Measurements from ENCODE around the gene SULT1A4. TPM values are rescaled to one million over a fixed set of nuclear protein-coding genes. Genes with fewer than 3 reads are reported as not detected.
"Not testable (repeated sequence)": the region's sequence is repeated elsewhere in the genome, so short reads cannot be mapped to it uniquely, and the experiment has no call there.

SULT1A4 gene
- total RNA-seq: 10 to 100 TPM; 11.1 to 15.4 (median 15.2) TPM

DNA sequence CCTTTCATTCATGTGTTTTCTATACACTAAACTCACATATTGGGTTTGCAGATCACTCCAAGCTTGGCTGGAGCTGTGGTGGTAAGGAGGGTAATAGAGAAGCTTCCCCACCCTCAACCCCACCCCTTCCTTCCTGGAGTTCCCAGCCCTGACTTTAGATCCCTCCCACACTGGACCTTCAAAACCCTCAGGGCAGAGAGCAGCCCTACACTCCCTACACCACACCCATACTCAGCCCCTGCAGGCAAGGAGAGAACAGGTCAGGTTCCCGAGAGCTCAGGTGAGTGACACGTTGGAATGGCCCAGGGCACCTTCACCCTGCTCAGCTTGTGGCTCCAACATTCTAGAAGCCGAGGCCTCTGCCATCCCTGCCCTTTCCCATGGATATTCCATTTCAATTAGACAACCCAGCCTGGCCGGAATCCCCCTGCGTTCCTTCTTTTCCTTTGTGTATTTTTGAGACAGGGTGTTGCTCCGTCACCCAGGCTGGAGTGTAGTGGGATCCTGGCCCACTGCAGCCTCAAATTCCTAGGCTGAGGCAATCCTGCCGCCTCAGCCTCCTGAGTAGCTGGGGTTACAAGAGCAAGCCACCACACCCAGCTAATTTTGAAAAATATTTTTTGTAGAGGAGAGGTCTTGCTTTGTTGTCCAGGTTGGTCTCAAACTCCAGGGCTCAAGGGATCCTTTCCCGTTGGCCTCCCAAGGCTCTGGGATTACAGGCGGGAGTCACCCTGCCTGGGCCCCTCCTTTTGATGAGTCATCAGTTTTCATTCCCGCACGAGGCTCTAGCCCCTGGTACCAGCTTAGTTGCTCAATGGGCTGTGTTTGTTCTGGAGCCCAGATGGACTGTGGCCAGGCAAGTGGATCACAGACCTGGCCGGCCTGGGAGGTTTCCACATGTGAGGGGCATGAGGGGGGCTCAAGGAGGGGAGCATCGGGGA, at the start of gene SULT1A4:
Gene SULT1A4, plus strand, starts transcription at position 208 of the 941 bp plus-strand sequence. CDS start 1,473 bp downstream, outside the sequence.
- H3K4me1 ChIP-seq; H3K4me3 ChIP-seq; intact Hi-C loops (cut with DNase I; ENCODE audit: low total_unique reads); DNase-seq (ENCODE audit: low spot score in 2 of 2); H3K36me3 ChIP-seq; H3K27ac ChIP-seq; H3K9me3 ChIP-seq; H3K27me3 ChIP-seq: not testable (repeated sequence)

DNA sequence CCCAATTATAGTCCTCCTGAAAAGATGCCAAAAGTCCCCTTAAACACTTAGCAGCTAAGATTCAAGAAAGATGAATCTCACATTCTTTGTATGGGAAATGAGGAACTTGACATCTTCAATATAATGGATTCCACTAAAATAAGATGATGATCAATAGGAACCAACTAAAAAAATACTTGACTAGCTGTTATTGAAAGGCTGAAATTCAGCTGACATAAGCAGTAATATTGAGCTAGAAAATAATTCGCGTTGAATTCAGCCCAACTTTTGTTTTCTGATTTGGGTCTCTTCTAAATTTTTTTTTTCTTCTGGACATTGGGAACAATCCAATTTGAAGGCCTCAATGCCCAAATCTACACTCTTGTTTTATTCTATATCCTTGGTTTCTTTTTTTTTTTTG, 36.1 kb upstream of the SULT1A4 start:
- H3K27ac ChIP-seq; H3K9me3 ChIP-seq; H3K36me3 ChIP-seq; H3K4me1 ChIP-seq; intact Hi-C loops (cut with DNase I; ENCODE audit: low total_unique reads); H3K4me3 ChIP-seq; DNase-seq (ENCODE audit: low spot score in 2 of 2); H3K27me3 ChIP-seq: not testable (repeated sequence)

DNA sequence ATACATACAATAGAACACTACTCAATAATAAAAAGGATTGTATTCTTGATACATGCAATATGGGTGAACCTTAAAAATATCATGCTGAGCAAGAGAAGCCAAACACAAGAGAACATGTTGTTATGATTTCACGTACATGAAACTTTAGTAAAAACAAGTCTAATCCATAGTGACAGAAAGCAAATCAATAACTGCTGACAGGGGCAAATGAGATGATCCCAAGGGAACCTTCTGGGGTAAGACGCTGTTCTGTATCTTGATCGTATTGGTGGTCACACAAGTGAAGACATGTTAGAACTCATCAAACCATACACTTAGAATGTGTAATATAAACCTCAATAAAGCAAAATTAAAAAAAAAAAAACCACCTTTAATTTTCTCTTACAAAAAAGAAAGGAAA, 34.3 kb upstream of the SULT1A4 start:
- H3K4me1 ChIP-seq; H3K27ac ChIP-seq; H3K36me3 ChIP-seq; H3K9me3 ChIP-seq; intact Hi-C loops (cut with DNase I; ENCODE audit: low total_unique reads); H3K4me3 ChIP-seq; H3K27me3 ChIP-seq; DNase-seq (ENCODE audit: low spot score in 2 of 2): not testable (repeated sequence)

DNA sequence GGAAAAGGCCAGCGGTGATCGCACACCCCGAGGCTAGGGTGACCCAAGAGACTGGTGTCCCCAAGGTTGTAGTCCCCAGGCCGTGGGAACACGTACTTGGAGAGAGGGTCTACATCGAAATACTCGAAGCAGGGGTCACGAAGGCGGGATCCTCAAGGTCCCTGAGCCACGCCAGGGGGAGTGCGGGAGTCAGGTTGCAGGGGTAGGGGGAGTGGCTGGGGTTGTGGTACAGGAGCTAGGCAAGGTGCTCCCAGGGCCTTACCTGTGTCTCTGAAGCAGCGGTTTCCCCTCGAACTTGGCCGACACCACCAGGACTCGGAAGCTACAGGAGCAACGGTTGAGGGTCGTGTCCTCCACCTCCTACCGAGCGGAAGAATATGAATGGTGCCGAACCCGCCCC, 6.0 kb upstream of the SULT1A4 start:
- DNase-seq (ENCODE audit: low spot score in 2 of 2); H3K4me1 ChIP-seq; intact Hi-C loops (cut with DNase I; ENCODE audit: low total_unique reads); H3K4me3 ChIP-seq; H3K9me3 ChIP-seq; H3K27me3 ChIP-seq; H3K36me3 ChIP-seq; H3K27ac ChIP-seq: not testable (repeated sequence)

DNA sequence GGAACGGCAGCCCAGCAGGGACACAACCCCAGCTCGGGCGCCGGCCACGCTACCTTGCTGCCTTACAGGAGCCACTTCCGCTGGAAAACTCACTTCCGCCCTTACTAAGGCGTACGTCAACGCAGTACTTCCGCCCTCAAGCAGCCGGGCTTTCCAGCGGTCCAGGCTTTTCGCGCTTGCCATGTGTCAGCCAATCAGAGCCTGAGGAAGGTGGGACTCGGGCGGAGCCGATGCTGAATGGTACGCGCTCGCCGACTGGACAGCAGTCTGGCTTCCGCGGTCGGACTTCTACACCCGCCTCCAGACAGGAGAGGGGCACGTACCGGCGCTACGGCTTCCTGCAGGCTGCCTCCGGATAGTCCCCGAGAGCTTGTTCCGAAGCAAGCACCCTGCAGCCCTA, 5.4 kb upstream of the SULT1A4 start, which contains the start of the genes BOLA2 and SLX1B:
Gene BOLA2, minus strand, starts transcription at position 83 of the 400 bp plus-strand sequence. CDS start 98 bp downstream, outside the sequence.
Gene SLX1B, plus strand, starts transcription at position 265 of the 400 bp plus-strand sequence.
- H3K36me3 ChIP-seq; H3K4me1 ChIP-seq; DNase-seq (ENCODE audit: low spot score in 2 of 2); intact Hi-C loops (cut with DNase I; ENCODE audit: low total_unique reads); H3K27ac ChIP-seq; H3K27me3 ChIP-seq; H3K4me3 ChIP-seq; H3K9me3 ChIP-seq: not testable (repeated sequence)

DNA sequence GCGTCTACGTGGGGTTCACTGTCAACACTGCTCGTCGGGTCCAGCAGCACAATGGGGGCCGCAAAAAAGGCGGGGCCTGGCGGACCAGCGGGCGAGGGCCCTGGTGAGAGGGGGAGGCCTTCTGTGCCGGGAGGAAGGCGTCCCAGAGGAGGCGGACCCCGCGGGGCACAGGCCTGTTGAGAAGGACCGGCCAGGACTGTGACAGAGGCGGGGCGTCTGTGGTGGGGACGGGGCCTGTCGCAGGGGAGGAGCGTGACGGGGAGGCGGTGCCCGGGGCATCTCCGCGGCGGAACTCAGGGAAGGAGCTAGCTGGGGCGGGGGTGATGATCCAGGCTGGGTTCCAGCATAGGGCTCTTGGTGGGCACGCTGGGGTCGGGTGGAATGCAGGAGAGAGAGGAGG, 4.9 kb upstream of the SULT1A4 start:
- DNase-seq (ENCODE audit: low spot score in 2 of 2); H3K4me3 ChIP-seq; intact Hi-C loops (cut with DNase I; ENCODE audit: low total_unique reads); H3K4me1 ChIP-seq; H3K27me3 ChIP-seq; H3K36me3 ChIP-seq; H3K9me3 ChIP-seq; H3K27ac ChIP-seq: not testable (repeated sequence)

DNA sequence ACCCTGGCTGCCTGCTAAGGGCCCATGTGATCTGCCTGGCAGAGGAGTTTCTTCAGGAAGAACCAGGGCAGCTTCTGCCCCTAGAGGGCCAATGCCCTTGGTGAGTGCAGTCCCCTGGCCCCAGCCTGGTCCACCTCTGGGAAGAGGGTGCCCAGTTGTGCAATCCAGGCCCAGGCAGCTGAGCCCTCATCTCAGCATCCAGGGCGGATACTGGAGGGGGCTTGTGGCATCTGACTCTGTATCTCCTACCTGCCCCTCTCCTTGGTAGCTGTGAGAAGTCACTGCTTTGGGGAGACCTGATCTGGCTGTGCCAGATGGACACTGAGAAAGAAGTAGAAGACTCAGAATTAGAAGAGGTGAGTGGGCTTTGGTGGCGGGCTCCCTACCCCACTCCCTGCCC, 2.1 kb upstream of the SULT1A4 start:
- H3K4me3 ChIP-seq; intact Hi-C loops (cut with DNase I; ENCODE audit: low total_unique reads); DNase-seq (ENCODE audit: low spot score in 2 of 2); H3K27ac ChIP-seq; H3K27me3 ChIP-seq; H3K36me3 ChIP-seq; H3K4me1 ChIP-seq; H3K9me3 ChIP-seq: not testable (repeated sequence)

DNA sequence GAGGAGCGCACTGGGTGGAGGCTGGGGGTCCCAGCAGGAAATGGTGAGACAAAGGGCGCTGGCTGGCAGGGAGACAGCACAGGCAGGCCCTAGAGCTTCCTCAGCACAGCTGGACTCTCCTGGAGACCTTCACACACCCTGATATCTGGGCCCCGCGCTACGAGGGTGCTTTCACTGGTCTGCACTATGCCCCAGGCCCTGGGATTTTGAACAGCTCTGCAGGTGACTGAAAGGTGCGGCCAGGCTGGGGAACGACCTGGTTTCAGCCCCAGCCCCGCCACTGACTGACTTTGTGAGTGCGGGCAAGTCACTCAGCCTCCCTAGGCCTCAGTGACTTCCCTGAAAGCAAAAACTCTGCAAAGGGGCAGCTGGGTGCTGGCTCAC, 926 bp downstream of the SULT1A4 start:
- H3K27me3 ChIP-seq; H3K36me3 ChIP-seq; H3K27ac ChIP-seq; H3K9me3 ChIP-seq; intact Hi-C loops (cut with DNase I; ENCODE audit: low total_unique reads); DNase-seq (ENCODE audit: low spot score in 2 of 2); H3K4me3 ChIP-seq; H3K4me1 ChIP-seq: not testable (repeated sequence)

DNA sequence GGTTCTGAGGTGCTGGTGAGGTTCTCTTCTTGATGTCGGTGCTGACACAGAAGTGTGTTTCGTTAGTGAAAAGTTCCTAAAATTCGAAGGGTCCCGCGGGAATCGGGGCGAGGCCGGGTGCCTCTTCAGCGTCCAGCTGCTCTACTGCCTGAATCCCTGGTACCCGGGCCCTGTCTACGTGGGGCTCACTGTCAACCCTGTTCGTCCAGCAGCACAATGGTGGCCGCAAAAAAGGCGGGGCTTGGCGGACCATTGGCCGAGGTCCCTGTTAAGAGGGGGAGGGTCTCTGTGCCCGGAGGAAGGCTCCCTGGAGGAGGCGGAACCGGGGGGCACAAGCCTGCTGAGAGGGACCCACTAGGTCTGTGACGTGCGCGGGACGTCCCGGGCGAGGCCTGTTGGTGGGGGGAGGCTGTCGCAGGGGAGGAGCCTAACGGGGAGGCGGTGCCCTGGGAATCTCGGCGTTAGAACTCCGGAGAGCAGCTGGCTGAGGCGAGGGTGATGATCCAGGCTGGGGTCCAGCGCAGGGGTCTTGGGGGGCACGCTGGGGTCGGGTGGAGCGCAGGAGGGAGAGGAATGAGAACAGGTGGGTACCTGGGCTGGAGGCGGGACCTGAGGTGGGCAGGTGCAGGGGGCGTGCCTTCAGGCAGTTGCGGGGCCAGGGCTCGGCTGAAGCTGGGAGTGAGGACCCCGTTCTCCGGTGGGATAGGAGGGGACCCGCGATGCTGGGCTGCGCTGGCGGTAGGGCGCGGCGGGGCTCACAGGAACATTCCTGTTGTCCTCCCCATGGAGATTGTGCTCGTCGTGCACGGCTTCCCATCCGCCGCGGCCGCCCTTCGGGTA, 6.5 kb downstream of the SULT1A4 start:
- intact Hi-C loops (cut with DNase I; ENCODE audit: low total_unique reads); H3K27me3 ChIP-seq; H3K36me3 ChIP-seq; H3K9me3 ChIP-seq; H3K4me1 ChIP-seq; H3K27ac ChIP-seq; H3K4me3 ChIP-seq; DNase-seq (ENCODE audit: low spot score in 2 of 2): not testable (repeated sequence)

DNA sequence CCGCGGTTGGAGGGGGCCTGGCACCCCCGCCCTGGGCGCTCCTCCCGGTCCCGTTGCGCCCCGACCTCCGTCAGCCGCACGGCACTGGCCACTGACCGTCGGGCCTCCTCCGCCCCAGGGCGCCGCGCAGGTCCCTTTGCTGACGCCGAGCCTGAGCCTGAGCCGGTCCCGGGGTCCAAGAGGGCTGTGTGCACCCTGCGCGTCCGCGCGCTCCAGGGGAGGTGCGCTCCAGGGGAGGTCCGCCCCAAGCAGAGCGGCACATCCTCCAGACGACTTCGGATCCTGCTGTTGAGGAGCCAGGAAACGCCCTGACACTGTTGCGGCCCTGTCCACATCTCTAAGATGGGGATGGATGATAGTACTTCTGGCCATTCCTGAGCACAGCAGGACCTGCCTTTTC, 7.2 kb downstream of the SULT1A4 start:
- H3K27ac ChIP-seq; H3K4me1 ChIP-seq; H3K9me3 ChIP-seq; H3K27me3 ChIP-seq; H3K36me3 ChIP-seq; DNase-seq (ENCODE audit: low spot score in 2 of 2); H3K4me3 ChIP-seq; intact Hi-C loops (cut with DNase I; ENCODE audit: low total_unique reads): not testable (repeated sequence)

DNA sequence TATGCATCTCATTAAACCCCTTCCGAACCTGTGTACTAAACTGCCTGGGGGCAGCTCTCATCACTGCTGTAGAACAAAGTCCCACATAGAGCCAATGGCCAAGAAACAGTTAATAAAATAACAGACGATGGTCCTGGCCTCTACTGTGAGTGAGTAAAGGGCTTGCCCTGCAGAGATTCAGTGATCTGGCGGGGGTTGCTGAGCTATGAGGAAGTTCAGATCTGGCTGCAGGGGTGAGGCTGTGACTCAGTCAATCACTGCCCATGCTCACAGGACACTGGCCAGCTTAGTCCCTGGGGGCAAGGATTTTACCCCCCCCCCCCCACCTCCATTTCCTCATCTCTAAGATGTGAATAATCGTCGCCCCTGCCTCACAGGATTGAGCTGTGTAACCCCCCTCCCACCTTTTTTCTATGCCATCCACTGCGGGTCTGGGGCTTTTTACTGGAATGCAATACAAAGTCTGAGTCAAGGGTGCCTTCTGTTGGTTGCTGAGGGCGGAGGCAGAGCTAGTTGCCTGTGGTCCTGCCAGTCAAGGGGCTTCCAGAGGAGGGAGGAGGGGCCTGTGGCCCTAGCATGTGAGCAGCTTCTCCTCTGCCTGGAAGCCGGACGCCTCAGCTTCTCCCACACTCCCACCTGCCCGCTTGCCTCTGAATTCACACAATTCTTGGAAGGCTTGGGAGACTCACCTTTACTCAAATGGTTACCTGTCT, 8.1 kb downstream of the SULT1A4 start:
- DNase-seq (ENCODE audit: low spot score in 2 of 2); H3K36me3 ChIP-seq; H3K9me3 ChIP-seq: not testable (repeated sequence)

More for the DNA sequence above, 8.1 kb downstream of the SULT1A4 start:
- H3K4me1 ChIP-seq; H3K4me3 ChIP-seq; intact Hi-C loops (cut with DNase I; ENCODE audit: low total_unique reads); H3K27ac ChIP-seq; H3K27me3 ChIP-seq: not testable (repeated sequence)
